H1 (cell line): ENCODE data around the gene TMSB10. TPM values are rescaled to one million over a fixed set of nuclear protein-coding genes. Genes with fewer than 3 reads are reported as not detected.

Experiments used
- CTCF ChIA-PET: fragments of 300-600 bp; sonication (Branson Sonifier 250); formaldehyde crosslinking; loops from one replicate; lab custom pipeline; 2021; ENCODE audit not compliant: partially characterized antibody; lab: Charles Lee
- POLR2A ChIA-PET: fragments of 300-600 bp; sonication (Branson Sonifier 250); formaldehyde crosslinking; loops from one replicate; lab custom pipeline; 2021; ENCODE audit warnings: inconsistent platforms; ENCODE audit not compliant: partially characterized antibody; lab: Charles Lee
- DNase-seq, 2 experiments: peaks; one replicate each; pipeline versions ENCODE4 v3.0.0 to v3.0.0-alpha.2; 2010 to 2022; ENCODE audit warnings: low spot score in 2 of 2, low read depth in 1 of 2, mixed read lengths in 1 of 2
- FAIRE-seq: peaks from 2 replicates; lab custom pipeline; 2011; peaks lifted over from hg19 to GRCh38; lab: Jason Lieb, UNC
- H2AFZ ChIP-seq: 2 replicates; pipeline ENCODE4 v1.8.1; 2012; ENCODE audit warnings: low read length, inconsistent platforms
- H2AK5ac ChIP-seq: 2 replicates; pipeline ENCODE4 v1.6.1; 2013; ENCODE audit warnings: low read depth, low read length
- H2BK120ac ChIP-seq: replicated peaks from 2 replicates; pipeline ENCODE3; 2013; ENCODE audit warnings: low read depth, low read length, inconsistent platforms
- H2BK12ac ChIP-seq: 2 replicates; pipeline ENCODE4 v1.6.1; 2013; ENCODE audit warnings: low read depth, low read length
- H2BK15ac ChIP-seq: 2 replicates; pipeline ENCODE4 v1.6.1; 2013; ENCODE audit warnings: low read length
- H2BK20ac ChIP-seq: 2 replicates; pipeline ENCODE4 v1.6.1; 2013; ENCODE audit warnings: low read length
- H2BK5ac ChIP-seq: 2 replicates; pipeline ENCODE4 v1.6.1; 2013; ENCODE audit warnings: low read depth, low read length
- H3K14ac ChIP-seq: 2 replicates; pipeline ENCODE4 v1.6.1; 2013; ENCODE audit warnings: inconsistent platforms; ENCODE audit not compliant: insufficient read length
- H3K18ac ChIP-seq: 2 replicates; pipeline ENCODE4 v1.6.1; 2013; ENCODE audit warnings: low read length; ENCODE audit errors: extremely low read depth
- H3K23ac ChIP-seq: 2 replicates; pipeline ENCODE4 v1.6.1; 2013; ENCODE audit warnings: inconsistent platforms; ENCODE audit not compliant: insufficient read length
- H3K23me2 ChIP-seq: 2 replicates; pipeline ENCODE4 v1.6.1; 2013; ENCODE audit warnings: low read depth, low read length
- H3K27ac ChIP-seq: 2 replicates; pipeline ENCODE4 v1.6.1; 2011; ENCODE audit warnings: low read depth, low read length, inconsistent platforms
- H3K27me3 ChIP-seq, 4 experiments: replicated peaks in 1 of 4; 1 replicate in 1 of 4; 2 replicates in 3 of 4; pipeline versions ENCODE4 v1.6.1 to v1.8.1; 2011 to 2013; ENCODE audit warnings: low read length in 3 of 4, mild to moderate bottlenecking in 3 of 4, inconsistent platforms in 2 of 4, mixed read lengths in 2 of 4, moderate library complexity in 1 of 4; ENCODE audit not compliant: control insufficient read depth in 3 of 4, insufficient read depth in 3 of 4; ENCODE audit errors: extremely low read depth in 1 of 4
- H3K36me3 ChIP-seq, 4 experiments: 2 replicates each; pipeline versions ENCODE4 v1.6.1 to v1.8.1; 2011 to 2013; ENCODE audit warnings: mild to moderate bottlenecking in 4 of 4, low read length in 3 of 4, moderate library complexity in 2 of 4, control low read depth in 1 of 4, inconsistent platforms in 1 of 4; ENCODE audit not compliant: insufficient read depth in 4 of 4, control insufficient read depth in 2 of 4
- H3K4ac ChIP-seq: replicated peaks from 2 replicates; pipeline ENCODE3; 2013; ENCODE audit warnings: low read length, low read depth, mixed read lengths, inconsistent platforms; ENCODE audit not compliant: insufficient read length
- H3K4me1 ChIP-seq, 4 experiments: replicated peaks in 1 of 4; 1 replicate in 1 of 4; 2 replicates in 3 of 4; pipeline versions ENCODE4 v1.6.1 to v1.8.1; 2011 to 2013; ENCODE audit warnings: low read length in 3 of 4, inconsistent platforms in 2 of 4, mixed read lengths in 1 of 4; ENCODE audit not compliant: insufficient read depth in 4 of 4, control insufficient read depth in 3 of 4
- H3K4me2 ChIP-seq, 2 experiments: 2 replicates each; pipeline versions ENCODE4 v1.6.1 to v1.8.1; 2011 to 2013; ENCODE audit warnings: low read depth in 2 of 2, low read length in 2 of 2, control low read depth in 1 of 2, inconsistent platforms in 1 of 2, mild to moderate bottlenecking in 1 of 2; ENCODE audit not compliant: insufficient read depth in 1 of 2
- H3K4me3 ChIP-seq, 4 experiments: fragments of 200-600, 300-600 bp in 1 of 4; sonication (generic), shearing (Covaris generic), sonication (Bioruptor Twin) in 1 of 4; 2 replicates each; pipeline versions ENCODE4 v1.5.1 to v1.8.1; 2011 to 2016; ENCODE audit warnings: low read length in 4 of 4, low read depth in 3 of 4, control low read depth in 2 of 4, inconsistent platforms in 2 of 4, mild to moderate bottlenecking in 2 of 4, mixed read lengths in 1 of 4, moderate library complexity in 1 of 4; ENCODE audit not compliant: insufficient read depth in 2 of 4; ENCODE audit errors: extremely low read depth in 1 of 4
- H3K56ac ChIP-seq: replicated peaks from 2 replicates; pipeline ENCODE3; 2013; ENCODE audit warnings: low read depth, mild to moderate bottlenecking, mixed read lengths, low read length, inconsistent platforms; ENCODE audit not compliant: insufficient read length
- H3K79me1 ChIP-seq: 2 replicates; pipeline ENCODE4 v1.6.1; 2013; ENCODE audit warnings: low read depth, low read length, control low read depth
- H3K79me2 ChIP-seq, 2 experiments: 2 replicates each; pipeline versions ENCODE4 v1.6.1 to v1.8.1; 2012 to 2013; ENCODE audit warnings: low read length in 2 of 2, mild to moderate bottlenecking in 2 of 2, inconsistent platforms in 1 of 2; ENCODE audit not compliant: insufficient read depth in 2 of 2, control insufficient read depth in 1 of 2
- H3K9ac ChIP-seq, 4 experiments: replicated peaks in 1 of 4; 1 replicate in 1 of 4; 2 replicates in 3 of 4; pipeline versions ENCODE4 v1.6.1 to v1.8.1; 2011 to 2013; ENCODE audit warnings: low read depth in 3 of 4, low read length in 3 of 4, control low read depth in 2 of 4, mild to moderate bottlenecking in 2 of 4, moderate library complexity in 2 of 4, inconsistent platforms in 1 of 4; ENCODE audit errors: extremely low read depth in 1 of 4
- H3K9me3 ChIP-seq, 2 experiments: 2 replicates each; pipeline versions ENCODE4 v1.6.1 to v1.8.1; 2012 to 2013; ENCODE audit warnings: mild to moderate bottlenecking in 2 of 2, moderate library complexity in 2 of 2, control low read depth in 1 of 2, inconsistent platforms in 1 of 2, low read depth in 1 of 2, low read length in 1 of 2, mixed read lengths in 1 of 2; ENCODE audit not compliant: insufficient read depth in 2 of 2
- H4K20me1 ChIP-seq, 2 experiments: replicated peaks in 1 of 2; 2 replicates each; pipeline versions ENCODE3 to v1.8.1; 2011 to 2013; ENCODE audit warnings: inconsistent platforms in 2 of 2, low read length in 2 of 2, mild to moderate bottlenecking in 1 of 2; ENCODE audit not compliant: insufficient read depth in 2 of 2, control insufficient read depth in 1 of 2
- H4K5ac ChIP-seq: 2 replicates; pipeline ENCODE4 v1.6.1; 2013; ENCODE audit warnings: low read length, low read depth, mixed read lengths, inconsistent platforms; ENCODE audit not compliant: insufficient read length
- H4K8ac ChIP-seq: 2 replicates; pipeline ENCODE4 v1.8.0; 2013; ENCODE audit warnings: mild to moderate bottlenecking, moderate library complexity, low read length, inconsistent platforms; ENCODE audit not compliant: insufficient read depth; ENCODE audit errors: extremely low read depth
- H4K91ac ChIP-seq: replicated peaks from 2 replicates; pipeline ENCODE3; 2013; ENCODE audit warnings: low read length, mixed read lengths, inconsistent platforms; ENCODE audit not compliant: insufficient read length
- CBX5 ChIP-seq: fragments of 300-800, 300-1000 bp; sonication (generic); IDR thresholded peaks from 2 replicates; pipeline ENCODE4 v1.7.1; 2016; ENCODE audit warnings: antibody characterized with exemption, low read length, low read depth
- RBBP5 ChIP-seq: IDR thresholded peaks from 2 replicates; pipeline ENCODE4 v1.7.1; 2012; ENCODE audit warnings: low read depth, mild to moderate bottlenecking, inconsistent platforms, low read length, moderate library complexity, borderline replicate concordance
- RXRA ChIP-seq: IDR thresholded peaks from 2 replicates; pipeline ENCODE4 v1.6.1; 2011; ENCODE audit warnings: low read depth, mild to moderate bottlenecking, low read length, moderate library complexity; ENCODE audit not compliant: insufficient read depth
- SAP30 ChIP-seq: fragments of 300-600 bp; sonication (generic); IDR thresholded peaks from 2 replicates; pipeline ENCODE4 v1.7.1; 2012; ENCODE audit warnings: low read length, moderate library complexity, mild to moderate bottlenecking, inconsistent platforms; ENCODE audit not compliant: insufficient read depth, insufficient replicate concordance
- YY1 ChIP-seq: IDR thresholded peaks from 2 replicates; pipeline ENCODE4 v1.6.1; 2011; ENCODE audit warnings: low read depth, mild to moderate bottlenecking, low read length
- WGBS, 2 experiments: shearing (Covaris generic) in 1 of 2; methylation state at CpG; one replicate each; pipeline versions ENCODE4 v1.1.6 to v1.1.7; 2013 to 2015; ENCODE audit warnings: low lambda C conversion rate in 2 of 2, mixed read lengths in 2 of 2, inconsistent platforms in 1 of 2, low coverage in 1 of 2, missing lambda C conversion rate in 1 of 2; ENCODE audit not compliant: insufficient replicate concordance in 2 of 2, insufficient coverage in 1 of 2, insufficient read length in 1 of 2; ENCODE audit errors: extremely low coverage in 1 of 2, missing lambda C conversion rate in 1 of 2; 5-methylcytosine and 5-hydroxymethylcytosine counted together
- polyA plus RNA-seq, 7 experiments: library from polyadenylated mRNA; depleted of rRNA in 3 of 7; stranded (reverse) in 5 of 7; unstranded in 2 of 7; fragments of >200 nt in 5 of 7; fragments of 200-250 nt in 2 of 7; gene quantifications; 1 replicate in 5 of 7; 2 replicates in 1 of 7; 4 replicates in 1 of 7; pipeline versions ENCODE4 v1.2.1 to v1.2.3, GENCODE V29; 2011 to 2013; ENCODE audit warnings: missing spikeins in 2 of 7, mixed read lengths in 2 of 7
- total RNA-seq: library from RNA; stranded (reverse); fragmentation: NEBNext Ultra II Directional; extraction: Animal tissue kit (Norgen Biotek cat#: 25700); gene quantifications from 2 replicates; pipeline ENCODE4 v1.2.1, GENCODE V29; 2021
- TF ChIP-seq, protein P1 (sequence below): IDR thresholded peaks from 2 replicates; pipeline ENCODE4 v1.6.1; 2012; ENCODE audit warnings: inconsistent platforms

Gene TMSB10
- total and polyA plus RNA-seq, 2 of the 8 experiments (the other 6 are each of a cell fraction or from before 2014, with no cell fraction given), result 593 to 1,075 TPM

DNA sequence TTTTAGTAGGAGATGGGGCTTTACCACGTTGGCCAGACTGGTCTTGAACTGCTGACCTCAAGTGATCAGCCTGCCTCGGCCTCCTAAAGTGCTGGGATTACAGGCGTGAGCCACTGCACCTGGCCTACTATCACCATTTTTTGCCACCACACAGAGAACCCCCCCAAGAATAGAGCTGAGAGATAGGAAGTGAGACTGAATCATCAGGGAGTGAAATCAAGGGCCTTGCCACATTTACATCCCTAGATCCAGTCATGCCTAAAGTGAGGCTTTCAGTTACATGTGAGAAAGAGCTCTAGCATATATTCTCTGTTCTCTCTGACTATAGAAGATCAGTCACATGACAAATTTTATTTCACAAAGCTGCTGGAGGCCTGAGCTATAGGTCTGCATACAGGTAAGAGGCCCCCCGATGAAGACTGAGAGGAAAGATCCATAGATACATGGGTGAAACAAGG, 37.5 kb downstream of the TMSB10 start:
- Histone ChIP-seq H4K91ac (peak overlapping the region; percentile 62), H3K23ac (no peak overlapping the region), H3K9me3 (no peaks in the 10 kb centered on the region), H3K4me2 (no peak overlapping the region), H3K4me1 (peaks cover 9 to 16% (median 10%) of the 10 kb centered on the region in 4 experiments), H3K27ac (no peak overlapping the region), H4K8ac (no peak overlapping the region), H3K4ac (no peak overlapping the region), H3K18ac (no peak overlapping the region), H2BK12ac (no peak overlapping the region), H2BK120ac (no peak overlapping the region), H3K36me3 (no peaks in the 10 kb centered on the region), H4K5ac (no peak overlapping the region), H3K14ac (no peak overlapping the region), H3K9ac (no peak overlapping the region), H2BK5ac (no peak overlapping the region), H3K4me3 (no peak overlapping the region), H2AK5ac (no peak overlapping the region), H3K79me1 (no peaks in the 10 kb centered on the region), H4K20me1 (no peaks in the 10 kb centered on the region), H3K27me3 (no peaks in the 10 kb centered on the region), H3K23me2 (0 out of 2 replicates have a peak, but pooled peaks cover 2% of the 10 kb centered on the region), H2AFZ (no peak overlapping the region), H3K56ac (no peak overlapping the region), H2BK15ac (no peak overlapping the region), H3K79me2 (no peaks in the 10 kb centered on the region), H2BK20ac (no peak overlapping the region)
- TF ChIP-seq SAP30 (no peak), CBX5 (no peak), RXRA (no peak), YY1 (no peak), RBBP5 (no peak)
- TF ChIP-seq, protein P1, sequence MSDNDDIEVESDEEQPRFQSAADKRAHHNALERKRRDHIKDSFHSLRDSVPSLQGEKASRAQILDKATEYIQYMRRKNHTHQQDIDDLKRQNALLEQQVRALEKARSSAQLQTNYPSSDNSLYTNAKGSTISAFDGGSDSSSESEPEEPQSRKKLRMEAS, result no peak
- POLR2A ChIA-PET, result interaction anchor here (1.2 to 15.1 kb wide), 3 partner anchors 15 to 102 kb away, joined by 3 to 231 read pairs (median 4); no protein-coding TSS in a partner anchor
- 89% methylated on average over 4 of the region's 4 CpGs; no CpG with 5 or more reads in 1 of the 2 experiments for WGBS, 2 experiments
- CTCF ChIA-PET, result interaction anchor here (0.6 to 7.2 kb wide), 9 partner anchors 12 to 123 kb away, joined by 3 to 57 read pairs (median 4); no protein-coding TSS in a partner anchor
- no peak for DNase-seq
- no peak for FAIRE-seq
